HG03066 (cell line): ENCODE results near the gene TMEM38B.
"Not testable (repeated sequence)": the region's sequence is repeated elsewhere in the genome, so short reads cannot be mapped to it uniquely, and the experiment has no call there.

Experiments used
- ATAC-seq: cut with Tn5 transposase; IDR thresholded peaks from one replicate; pipeline ENCODE4 v1.9.1; 2021; ENCODE audit warnings: low read depth; ENCODE audit not compliant: unreplicated experiment

Gene TMEM38B

DNA sequence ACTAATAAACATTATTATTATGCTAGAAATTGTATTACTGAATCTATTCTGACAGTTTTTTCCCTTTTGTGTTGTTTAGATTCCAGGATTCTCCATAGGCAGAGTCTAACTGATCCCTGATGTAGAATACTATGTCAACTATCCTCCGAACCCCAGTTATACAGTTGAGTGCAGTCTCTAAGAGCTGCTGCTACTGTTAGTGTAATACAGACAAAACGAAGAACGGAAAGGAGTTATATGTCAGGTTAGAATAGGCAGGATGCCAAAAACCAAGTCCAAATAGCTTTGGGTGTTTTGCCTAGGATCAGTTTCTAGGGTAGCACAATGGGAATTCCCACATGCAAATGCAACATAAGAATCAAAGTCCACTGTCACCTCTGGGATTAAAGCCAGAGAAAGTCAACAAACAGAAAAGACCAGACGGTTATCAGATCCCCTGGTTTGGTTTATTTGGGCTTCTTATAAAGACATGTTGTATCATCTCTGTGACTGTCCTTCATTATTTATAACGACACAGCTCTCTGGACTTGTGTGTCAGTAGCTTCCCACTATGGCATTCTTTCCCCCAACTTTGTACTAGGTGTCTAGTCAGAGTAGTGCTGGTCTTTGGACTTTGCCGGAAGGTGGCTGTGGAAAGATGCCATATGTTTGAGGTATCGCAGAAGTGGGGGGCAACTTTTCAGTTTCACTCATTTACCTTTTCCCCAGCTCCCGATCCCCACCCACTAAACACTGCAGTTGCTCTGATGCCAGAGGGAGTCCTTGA lies 14.9 kb upstream of the TMEM38B start:
- ATAC-seq = no peak

- no peak for ATAC-seq
Measured at GRCh38 chr9:105681313-105681712, 13.0 kb upstream of the TMEM38B start.

DNA sequence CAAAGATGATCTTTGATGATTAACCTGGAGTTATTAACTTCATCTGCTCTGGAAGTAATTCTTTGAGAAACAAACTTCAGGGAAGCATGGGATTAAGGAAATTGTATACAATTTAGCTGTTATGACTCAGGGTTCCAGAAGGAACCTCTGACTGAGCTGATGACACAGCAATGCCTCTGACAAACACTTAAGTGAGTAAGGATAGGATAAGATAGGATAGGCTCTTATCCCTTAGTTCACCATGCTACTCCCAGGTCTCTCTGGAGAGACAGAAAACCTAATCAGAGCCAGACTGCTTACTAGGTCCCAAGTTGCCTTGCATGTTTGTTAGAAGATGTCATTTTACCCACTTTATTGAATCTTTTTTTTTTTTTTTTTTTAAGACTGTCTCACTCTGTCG lies 12.6 kb upstream of the TMEM38B start:
- no peak for ATAC-seq

GRCh38 chr9:105683688-105684275 lies 10.6 kb upstream of the TMEM38B start:
- ATAC-seq = no peak

GRCh38 chr9:105686936-105687335 lies 7.4 kb upstream of the TMEM38B start:
- ATAC-seq = no peak

- no peak for ATAC-seq
Measured at GRCh38 chr9:105690742-105691141, 3.6 kb upstream of the TMEM38B start.

GRCh38 chr9:105693435-105694189 lies 729 bp upstream of the TMEM38B start:
- peak; percentile 33 for ATAC-seq

- peak; percentile 61 for ATAC-seq
Measured at GRCh38 chr9:105694848-105695581, 674 bp downstream of the TMEM38B start.

- ATAC-seq = no peak
Measured at GRCh38 chr9:105696219-105696793, 2.0 kb downstream of the TMEM38B start.

DNA sequence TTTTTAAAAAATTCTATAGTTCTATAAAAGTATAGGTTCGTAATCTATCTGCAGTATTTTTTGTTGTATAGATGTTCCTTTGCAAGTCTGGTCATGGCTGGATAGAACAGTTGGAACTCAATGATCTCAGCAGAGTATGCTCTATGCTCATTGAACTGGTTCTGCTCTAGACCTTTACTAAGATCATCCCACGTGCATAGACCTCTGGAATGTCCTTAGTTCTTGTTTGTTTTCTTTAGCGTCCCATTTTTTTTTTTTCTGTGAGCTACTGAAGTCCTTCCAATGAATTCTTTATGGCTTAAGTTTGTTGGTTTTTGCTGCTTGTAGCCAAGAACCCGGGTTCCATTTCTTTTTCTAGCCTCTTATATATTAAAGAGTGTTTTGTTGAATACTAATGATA lies 3.5 kb downstream of the TMEM38B start:
- ATAC-seq = no peak

DNA sequence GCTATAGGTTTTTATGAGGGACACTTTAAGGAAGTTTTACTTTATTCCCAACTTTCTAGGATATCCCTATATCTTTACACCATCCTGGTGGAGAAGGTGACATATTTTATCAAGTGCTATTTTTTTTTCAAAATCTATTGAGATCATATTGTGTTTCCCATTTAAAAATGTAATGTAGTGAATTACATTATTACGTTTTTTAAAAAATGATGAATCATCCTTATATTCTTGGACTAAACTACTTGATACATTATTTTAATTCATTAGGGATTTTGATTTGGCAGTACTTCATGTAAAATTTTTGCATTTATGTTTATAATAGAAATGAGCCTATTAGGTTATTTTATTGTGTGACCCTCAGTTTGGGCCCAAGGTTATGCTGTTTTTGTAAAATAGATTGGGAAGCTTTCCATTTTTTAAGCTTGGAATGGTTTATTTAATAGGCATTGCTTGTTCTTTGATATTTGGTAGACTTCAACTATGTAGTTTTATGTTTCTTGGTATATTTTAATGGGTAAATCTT lies 4.1 kb downstream of the TMEM38B start:
- no peak for ATAC-seq

DNA sequence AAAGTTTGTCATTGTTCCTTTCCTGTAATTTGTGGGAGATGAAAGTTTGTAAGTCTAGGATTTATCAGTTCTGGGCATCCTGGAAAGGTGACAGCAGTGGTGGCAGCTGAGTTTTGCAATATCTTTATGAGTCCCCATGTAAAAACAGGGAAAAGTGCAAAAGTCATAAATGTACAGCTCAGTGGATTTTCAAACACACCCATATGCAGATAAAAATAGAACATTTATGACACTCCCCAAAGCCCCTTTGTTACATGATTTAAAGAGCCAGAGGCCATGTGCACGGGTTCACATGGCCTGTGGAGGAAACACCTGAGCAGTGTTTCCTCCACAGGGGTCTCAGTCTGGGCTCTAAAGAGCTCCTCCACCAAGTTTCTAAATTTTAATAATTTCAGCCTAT lies 6.3 kb downstream of the TMEM38B start:
- no peak for ATAC-seq

- ATAC-seq = no peak
Measured at GRCh38 chr9:105701145-105701544, 6.8 kb downstream of the TMEM38B start.

- ATAC-seq = no peak
Measured at GRCh38 chr9:105702207-105702606, 7.9 kb downstream of the TMEM38B start.

- not testable (repeated sequence) for ATAC-seq
Measured at GRCh38 chr9:105703638-105704037, 9.3 kb downstream of the TMEM38B start.

GRCh38 chr9:105706156-105706555 lies 11.8 kb downstream of the TMEM38B start:
- no peak for ATAC-seq

- ATAC-seq = peak; percentile 69
Measured at GRCh38 chr9:105708405-105708804, 14.1 kb downstream of the TMEM38B start.

- ATAC-seq = no peak
Measured at GRCh38 chr9:105710638-105711037, 16.3 kb downstream of the TMEM38B start.

- no peak for ATAC-seq
Measured at GRCh38 chr9:105711867-105712266, 17.5 kb downstream of the TMEM38B start.

DNA sequence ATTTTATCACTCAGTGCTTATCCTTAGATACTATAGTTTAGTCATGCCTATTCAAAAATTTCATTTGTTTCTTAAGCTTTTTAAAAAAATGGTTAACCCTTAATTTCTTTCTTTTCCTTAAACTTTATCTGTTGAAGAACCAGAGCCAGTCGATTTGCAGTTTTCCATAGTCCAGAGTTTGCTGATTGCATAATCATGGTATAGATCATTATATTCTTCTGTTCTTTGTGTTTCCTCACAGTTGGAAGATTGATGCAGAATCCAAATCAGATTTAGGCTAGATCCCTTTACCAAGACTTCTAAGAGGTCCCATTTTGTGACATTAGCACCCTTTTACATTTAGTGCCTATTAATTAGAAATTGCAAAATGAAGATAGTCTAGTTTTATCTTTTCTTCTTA lies 18.0 kb downstream of the TMEM38B start:
- no peak for ATAC-seq
